Measurements from ENCODE around the gene LRRC31.

Gene LRRC31

GRCh38 chr3:169836942-169837275, 32.8 kb downstream of the LRRC31 start:
- Histone ChIP-seq H3K4me3 (ENCODE audit: low read depth in 1 of 2, low read length in 1 of 2) (no peak overlapping the region), H3K9me3 (no peaks in the 10 kb centered on the region), H3K27ac (no peak overlapping the region), H3K36me3 (no peaks in the 10 kb centered on the region), H3K4me1 (ENCODE audit: control insufficient read depth in 1 of 2, insufficient read depth in 1 of 2, low read depth in 1 of 2, low read length in 1 of 2) (no peaks in the 10 kb centered on the region), H3K27me3 (no peaks in the 10 kb centered on the region)
- TF ChIP-seq CTCF (IDR thresholded peaks at IDR 0.05), result no peak

- Histone ChIP-seq H3K27me3 (no peaks in the 10 kb centered on the region), H3K27ac (no peak overlapping the region), H3K9me3 (no peaks in the 10 kb centered on the region), H3K4me1 (ENCODE audit: control insufficient read depth in 1 of 2, insufficient read depth in 1 of 2, low read depth in 1 of 2, low read length in 1 of 2) (no peaks in the 10 kb centered on the region), H3K36me3 (no peaks in the 10 kb centered on the region), H3K4me3 (ENCODE audit: low read depth in 1 of 2, low read length in 1 of 2) (no peak overlapping the region)
- no peak for TF ChIP-seq CTCF (IDR thresholded peaks at IDR 0.05)
These were observed 33.4 kb downstream of the LRRC31 start for GRCh38 chr3:169836078-169836941.

DNA sequence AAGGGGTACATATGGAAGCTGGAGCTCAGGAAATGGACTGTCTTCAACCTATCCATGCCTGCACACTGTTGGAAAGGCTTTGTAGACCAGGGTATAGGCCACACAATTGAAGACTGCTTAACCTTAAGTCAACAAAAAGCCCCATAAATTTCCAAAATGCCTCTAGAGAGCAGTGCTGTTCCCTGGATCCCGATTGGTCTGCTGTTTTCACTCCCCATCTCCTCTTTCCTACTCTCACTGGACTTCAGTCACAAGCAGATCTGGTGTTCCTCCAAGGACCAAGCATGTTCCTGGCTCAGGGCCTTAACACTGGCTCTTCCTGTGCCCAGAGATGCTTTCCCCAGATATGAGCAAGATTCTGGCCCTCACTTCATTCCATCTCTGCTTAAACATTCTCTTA, 34.2 kb downstream of the LRRC31 start:
- no peaks in the 10 kb centered on the region for H3K36me3 ChIP-seq
- H3K4me1 ChIP-seq (ENCODE audit: control insufficient read depth in 1 of 2, insufficient read depth in 1 of 2, low read depth in 1 of 2, low read length in 1 of 2), result peaks cover 2 to 3% of the 10 kb centered on the region in 2 experiments
- no peaks in the 10 kb centered on the region for H3K27me3 ChIP-seq
- H3K9me3 ChIP-seq, result no peaks in the 10 kb centered on the region
- H3K27ac ChIP-seq, result no peak overlapping the region
- H3K4me3 ChIP-seq (ENCODE audit: low read depth in 1 of 2, low read length in 1 of 2), result no peak overlapping the region
- TF ChIP-seq CTCF (IDR thresholded peaks at IDR 0.05), result no peak

DNA sequence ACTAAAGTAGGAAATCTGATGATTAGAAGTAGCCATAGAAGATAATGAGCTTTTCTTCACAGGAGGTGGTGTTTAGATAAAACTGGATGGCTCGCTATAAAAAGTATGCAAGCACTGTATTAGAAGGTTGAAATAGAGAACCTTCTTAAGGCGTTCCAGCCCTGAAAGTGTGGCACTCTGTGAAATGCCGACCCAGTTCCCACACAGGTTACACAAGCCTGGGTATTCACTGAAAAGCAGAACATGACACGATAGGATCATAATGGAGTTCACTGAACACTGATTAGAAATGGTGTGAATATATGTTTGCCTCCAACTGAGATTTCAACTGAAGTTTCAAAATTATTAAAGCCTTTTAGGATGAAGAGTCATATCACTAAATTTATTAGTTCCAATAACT, 42.0 kb downstream of the LRRC31 start:
- no peak overlapping the region for H3K27ac ChIP-seq
- H3K4me3 ChIP-seq (ENCODE audit: low read depth in 1 of 2, low read length in 1 of 2), result no peak overlapping the region
- H3K36me3 ChIP-seq, result no peaks in the 10 kb centered on the region
- TF ChIP-seq CTCF (IDR thresholded peaks at IDR 0.05), result no peak
- H3K9me3 ChIP-seq, result no peaks in the 10 kb centered on the region
- H3K4me1 ChIP-seq (ENCODE audit: control insufficient read depth in 1 of 2, insufficient read depth in 1 of 2, low read depth in 1 of 2, low read length in 1 of 2), result peaks cover 25 to 32% of the 10 kb centered on the region in 2 experiments
- H3K27me3 ChIP-seq, result no peaks in the 10 kb centered on the region

DNA sequence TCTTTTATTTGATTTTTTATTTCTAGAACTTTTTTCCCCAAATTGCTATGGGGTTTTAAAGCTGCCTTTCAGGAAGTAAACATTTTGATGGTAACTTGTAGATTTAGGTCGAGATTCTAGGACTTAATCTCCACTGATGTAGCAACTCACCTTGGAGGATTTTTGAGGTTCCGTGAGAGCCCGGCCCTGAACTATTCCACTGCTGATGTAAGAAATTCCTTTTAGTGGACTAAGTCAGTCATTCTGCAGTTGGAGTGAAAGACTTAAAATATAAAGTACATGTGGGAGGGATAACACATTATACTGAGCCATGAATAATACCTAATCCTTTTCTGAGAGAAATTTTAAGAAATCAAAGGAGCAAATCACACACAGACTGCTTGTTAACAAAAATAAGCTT, 44.4 kb downstream of the LRRC31 start:
- H3K9me3 ChIP-seq, result no peaks in the 10 kb centered on the region
- no peaks in the 10 kb centered on the region for H3K27me3 ChIP-seq
- H3K36me3 ChIP-seq, result no peaks in the 10 kb centered on the region
- no peak for TF ChIP-seq CTCF (IDR thresholded peaks at IDR 0.05)
- no peak overlapping the region for H3K27ac ChIP-seq
- H3K4me3 ChIP-seq (ENCODE audit: low read depth in 1 of 2, low read length in 1 of 2), result no peak overlapping the region
- peaks cover 21 to 27% of the 10 kb centered on the region in 2 experiments for H3K4me1 ChIP-seq (ENCODE audit: control insufficient read depth in 1 of 2, insufficient read depth in 1 of 2, low read depth in 1 of 2, low read length in 1 of 2)
